Keratinocyte (primary cell): ENCODE measurements around the gene NPPA. TPM values are rescaled to one million over a fixed set of nuclear protein-coding genes. Genes with fewer than 3 reads are reported as not detected.

Experiments
- DNase-seq: peaks from one replicate; pipeline ENCODE4 v3.0.0-alpha.2; 2011; ENCODE audit warnings: low read depth, missing footprints, low spot score
- FAIRE-seq: peaks from 2 replicates; lab custom pipeline; 2011; peaks lifted over from hg19 to GRCh38; lab: Jason Lieb, UNC
- H2AFZ ChIP-seq: 2 replicates; pipeline ENCODE4 v1.6.0; 2012; ENCODE audit warnings: low read length, control low read depth, inconsistent platforms; ENCODE audit not compliant: control insufficient read depth
- H3K27ac ChIP-seq: 2 replicates; pipeline ENCODE4 v1.5.1; 2011; ENCODE audit warnings: low read length; ENCODE audit not compliant: control insufficient read depth, insufficient read depth
- H3K27me3 ChIP-seq: 3 replicates; pipeline ENCODE4 v1.6.0; 2011; ENCODE audit warnings: low read length; ENCODE audit not compliant: control insufficient read depth, insufficient read depth; ENCODE audit errors: extremely low read depth
- H3K36me3 ChIP-seq, 2 experiments: 2 replicates in 1 of 2; 3 replicates in 1 of 2; pipeline ENCODE4 v1.5.1; 2011; ENCODE audit warnings: low read length in 2 of 2, mild to moderate bottlenecking in 1 of 2; ENCODE audit not compliant: control insufficient read depth in 2 of 2, insufficient read depth in 2 of 2; ENCODE audit errors: extremely low read depth in 1 of 2
- H3K4me1 ChIP-seq: 3 replicates; pipeline ENCODE4 v1.5.1; 2011; ENCODE audit warnings: low read length; ENCODE audit not compliant: control insufficient read depth, insufficient read depth; ENCODE audit errors: extremely low read depth
- H3K4me2 ChIP-seq: 3 replicates; pipeline ENCODE4 v1.6.0; 2011; ENCODE audit warnings: low read depth, low read length; ENCODE audit not compliant: control insufficient read depth, insufficient read depth; ENCODE audit errors: extremely low read depth
- H3K4me3 ChIP-seq, 3 experiments: fragments of 200-600 bp in 1 of 3; sonication (generic) in 1 of 3; 2 replicates in 2 of 3; 3 replicates in 1 of 3; pipeline ENCODE4 v1.5.1; 2011 to 2016; ENCODE audit warnings: low read length in 3 of 3, mild to moderate bottlenecking in 3 of 3, control low read depth in 2 of 3, inconsistent platforms in 1 of 3, low read depth in 1 of 3, mixed read lengths in 1 of 3, mixed run types in 1 of 3, moderate library complexity in 1 of 3; ENCODE audit not compliant: control insufficient read depth in 2 of 3, insufficient read depth in 2 of 3; ENCODE audit errors: extremely low read depth in 1 of 3
- H3K79me2 ChIP-seq: 2 replicates; pipeline ENCODE4 v1.6.0; 2012; ENCODE audit warnings: low read length; ENCODE audit not compliant: control insufficient read depth, insufficient read depth
- H3K9ac ChIP-seq: 3 replicates; pipeline ENCODE4 v1.6.0; 2011; ENCODE audit warnings: low read length; ENCODE audit not compliant: control insufficient read depth, insufficient read depth; ENCODE audit errors: extremely low read depth
- H3K9me1 ChIP-seq: 3 replicates; pipeline ENCODE4 v1.6.0; 2011; ENCODE audit warnings: low read length; ENCODE audit not compliant: control insufficient read depth, insufficient read depth; ENCODE audit errors: extremely low read depth
- H3K9me3 ChIP-seq: 2 replicates; pipeline ENCODE4 v1.5.1; 2012; ENCODE audit warnings: low read depth, low read length; ENCODE audit not compliant: control insufficient read depth
- H4K20me1 ChIP-seq: 3 replicates; pipeline ENCODE4 v1.6.0; 2011; ENCODE audit warnings: low read length; ENCODE audit not compliant: control insufficient read depth, insufficient read depth; ENCODE audit errors: extremely low read depth
- EZH2 ChIP-seq: IDR thresholded peaks from one replicate; pipeline ENCODE4 v1.6.1; 2012; ENCODE audit warnings: inconsistent platforms, mild to moderate bottlenecking, low read length, moderate library complexity
- dilution Hi-C: fragments of 300-500 bp; cut with MboI; formaldehyde crosslinking; loops from one replicate; pipeline ENCODE4 v1.7.0; 2020; ENCODE audit warnings: low sequenced_read_pairs; ENCODE audit not compliant: extremely low pct_ligation_motif_present
- polyA plus RNA-seq, 5 experiments: library from polyadenylated mRNA; depleted of rRNA in 3 of 5; stranded (reverse) in 3 of 5; stranded (forward) in 1 of 5; unstranded in 1 of 5; fragments of >200 nt; gene quantifications; 1 replicate in 1 of 5; 2 replicates in 3 of 5; 3 replicates in 1 of 5; pipeline versions ENCODE4 v1.2.1 to v1.2.3, GENCODE V29; 2011 to 2012; ENCODE audit warnings: missing spikeins in 2 of 5, low read depth in 1 of 5, low replicate concordance in 1 of 5
- TF ChIP-seq, protein P1 (sequence below), 3 experiments: IDR thresholded peaks in 1 of 3; conservative IDR thresholded peaks in 1 of 3; optimal IDR thresholded peaks in 1 of 3; 2 replicates in 2 of 3; 3 replicates in 1 of 3; pipeline versions ENCODE3 to v1.5.1; 2011; ENCODE audit warnings: low read length in 3 of 3, mild to moderate bottlenecking in 3 of 3, moderate library complexity in 2 of 3, control low read depth in 1 of 3, inconsistent platforms in 1 of 3; ENCODE audit not compliant: insufficient read depth in 2 of 3; ENCODE audit errors: extremely low read depth in 1 of 3

Gene NPPA
- polyA plus RNA-seq, 1 donor (not counting 4 experiments of a cell fraction or from before 2014, with no cell fraction given): not detected

- H2AFZ ChIP-seq: no peak overlapping the region
- no peak for DNase-seq
- peaks cover 61 to 63% of the 10 kb centered on the region in 2 experiments for H3K36me3 ChIP-seq
- no peaks in the 10 kb centered on the region for H3K27me3 ChIP-seq
- H4K20me1 ChIP-seq: peaks cover 3% of the 10 kb centered on the region
- H3K9ac ChIP-seq: no peak overlapping the region
- H3K4me3 ChIP-seq: no peak overlapping the region
- H3K4me2 ChIP-seq: no peak overlapping the region
- H3K4me1 ChIP-seq: no peaks in the 10 kb centered on the region
- dilution Hi-C loops: no loop called here
- no peaks in the 10 kb centered on the region for H3K9me1 ChIP-seq
- no peak for FAIRE-seq
- H3K79me2 ChIP-seq: no peaks in the 10 kb centered on the region
- TF ChIP-seq EZH2: no peak
- TF ChIP-seq, protein P1, sequence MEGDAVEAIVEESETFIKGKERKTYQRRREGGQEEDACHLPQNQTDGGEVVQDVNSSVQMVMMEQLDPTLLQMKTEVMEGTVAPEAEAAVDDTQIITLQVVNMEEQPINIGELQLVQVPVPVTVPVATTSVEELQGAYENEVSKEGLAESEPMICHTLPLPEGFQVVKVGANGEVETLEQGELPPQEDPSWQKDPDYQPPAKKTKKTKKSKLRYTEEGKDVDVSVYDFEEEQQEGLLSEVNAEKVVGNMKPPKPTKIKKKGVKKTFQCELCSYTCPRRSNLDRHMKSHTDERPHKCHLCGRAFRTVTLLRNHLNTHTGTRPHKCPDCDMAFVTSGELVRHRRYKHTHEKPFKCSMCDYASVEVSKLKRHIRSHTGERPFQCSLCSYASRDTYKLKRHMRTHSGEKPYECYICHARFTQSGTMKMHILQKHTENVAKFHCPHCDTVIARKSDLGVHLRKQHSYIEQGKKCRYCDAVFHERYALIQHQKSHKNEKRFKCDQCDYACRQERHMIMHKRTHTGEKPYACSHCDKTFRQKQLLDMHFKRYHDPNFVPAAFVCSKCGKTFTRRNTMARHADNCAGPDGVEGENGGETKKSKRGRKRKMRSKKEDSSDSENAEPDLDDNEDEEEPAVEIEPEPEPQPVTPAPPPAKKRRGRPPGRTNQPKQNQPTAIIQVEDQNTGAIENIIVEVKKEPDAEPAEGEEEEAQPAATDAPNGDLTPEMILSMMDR (optimal IDR thresholded peaks at IDR 0.05 in 1 of 3, IDR thresholded peaks at IDR 0.05 in 1 of 3, conservative IDR thresholded peaks at IDR 0.05 in 1 of 3; ENCODE audit: extremely low read depth in 1 of 3, insufficient read depth in 2 of 3, low read length in 3 of 3): no peak
- H3K9me3 ChIP-seq: no peaks in the 10 kb centered on the region
- H3K27ac ChIP-seq: no peak overlapping the region
Observed at GRCh38 chr1:11835441-11836225, 11.9 kb downstream of the NPPA start.

DNA sequence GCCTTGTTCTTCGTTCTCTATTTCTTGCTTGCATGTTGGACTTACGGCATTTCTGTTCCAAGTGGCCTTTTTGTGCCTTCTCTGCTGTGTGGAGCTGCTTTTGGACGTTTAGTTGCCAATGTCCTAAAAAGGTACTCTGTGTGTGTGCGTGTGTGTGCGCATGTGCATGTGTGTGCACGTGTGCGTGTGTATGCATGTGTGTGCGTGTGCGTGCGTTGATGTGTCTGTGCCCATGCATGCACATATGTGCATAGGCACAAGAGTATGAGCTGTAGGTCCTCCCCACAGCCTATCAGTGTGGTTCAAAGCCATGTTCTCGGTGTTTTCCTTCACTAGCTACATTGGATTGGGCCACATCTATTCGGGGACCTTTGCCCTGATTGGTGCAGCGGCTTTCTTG lies 13.7 kb downstream of the NPPA start:
- dilution Hi-C loops: no loop called here
- Histone ChIP-seq H3K27me3 (no peaks in the 10 kb centered on the region), H3K9me1 (no peaks in the 10 kb centered on the region), H3K4me1 (no peaks in the 10 kb centered on the region), H4K20me1 (peaks cover 3% of the 10 kb centered on the region), H3K4me3 (no peak overlapping the region), H2AFZ (no peak overlapping the region), H3K4me2 (no peak overlapping the region), H3K27ac (no peak overlapping the region), H3K36me3 (peaks cover 58 to 60% of the 10 kb centered on the region in 2 experiments), H3K79me2 (no peaks in the 10 kb centered on the region), H3K9ac (no peak overlapping the region), H3K9me3 (no peaks in the 10 kb centered on the region)
- TF ChIP-seq EZH2: no peak
- TF ChIP-seq, protein P1 (optimal IDR thresholded peaks at IDR 0.05 in 1 of 3, IDR thresholded peaks at IDR 0.05 in 1 of 3, conservative IDR thresholded peaks at IDR 0.05 in 1 of 3; ENCODE audit: extremely low read depth in 1 of 3, insufficient read depth in 2 of 3, low read length in 3 of 3): no peak
- no peak for DNase-seq
- FAIRE-seq: no peak
